Measurements from ENCODE around the gene ZNF438.

Gene ZNF438

DNA sequence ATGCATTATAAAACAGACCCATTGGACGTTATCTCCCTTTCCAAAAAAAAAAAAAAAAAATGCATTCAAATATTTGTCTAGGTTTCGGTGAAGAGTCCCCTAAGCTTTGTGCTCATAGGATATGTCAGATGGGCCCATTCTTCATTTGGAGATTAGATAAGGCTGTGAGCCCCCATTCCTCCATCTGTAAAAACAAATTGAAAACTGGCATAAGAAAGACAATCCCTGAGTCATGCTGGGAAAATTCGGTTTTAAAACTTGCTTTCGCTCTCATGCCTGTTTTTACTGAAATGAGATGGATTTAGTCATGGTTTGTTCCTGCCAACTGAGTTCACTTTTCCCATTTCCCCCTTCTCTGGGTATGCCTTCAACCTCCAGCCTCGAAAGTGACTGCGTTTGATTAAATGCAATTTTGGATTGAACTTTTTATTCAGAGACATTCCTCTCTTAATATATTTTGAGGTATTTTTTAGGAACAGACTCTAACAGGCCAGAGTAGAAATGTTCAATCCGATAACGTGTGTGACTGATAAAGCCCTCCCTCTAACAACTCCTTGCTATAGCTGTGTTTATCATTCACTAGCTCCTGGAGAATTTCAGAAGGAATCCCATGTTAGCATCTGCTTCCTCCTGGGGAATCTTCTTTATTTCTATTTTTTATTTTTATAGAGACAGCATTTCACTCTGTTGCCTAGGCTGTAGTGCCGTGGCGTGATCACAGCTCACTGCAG is 211.2 kb downstream of the ZNF438 start:
- TF ChIP-seq POLR2AphosphoS5 (IDR thresholded peaks at IDR 0.05; ENCODE audit: low read depth): no peak
- no peak for TF ChIP-seq SPI1 (IDR thresholded peaks at IDR 0.05; ENCODE audit: borderline replicate concordance, low read depth)
- TF ChIP-seq, protein P1, sequence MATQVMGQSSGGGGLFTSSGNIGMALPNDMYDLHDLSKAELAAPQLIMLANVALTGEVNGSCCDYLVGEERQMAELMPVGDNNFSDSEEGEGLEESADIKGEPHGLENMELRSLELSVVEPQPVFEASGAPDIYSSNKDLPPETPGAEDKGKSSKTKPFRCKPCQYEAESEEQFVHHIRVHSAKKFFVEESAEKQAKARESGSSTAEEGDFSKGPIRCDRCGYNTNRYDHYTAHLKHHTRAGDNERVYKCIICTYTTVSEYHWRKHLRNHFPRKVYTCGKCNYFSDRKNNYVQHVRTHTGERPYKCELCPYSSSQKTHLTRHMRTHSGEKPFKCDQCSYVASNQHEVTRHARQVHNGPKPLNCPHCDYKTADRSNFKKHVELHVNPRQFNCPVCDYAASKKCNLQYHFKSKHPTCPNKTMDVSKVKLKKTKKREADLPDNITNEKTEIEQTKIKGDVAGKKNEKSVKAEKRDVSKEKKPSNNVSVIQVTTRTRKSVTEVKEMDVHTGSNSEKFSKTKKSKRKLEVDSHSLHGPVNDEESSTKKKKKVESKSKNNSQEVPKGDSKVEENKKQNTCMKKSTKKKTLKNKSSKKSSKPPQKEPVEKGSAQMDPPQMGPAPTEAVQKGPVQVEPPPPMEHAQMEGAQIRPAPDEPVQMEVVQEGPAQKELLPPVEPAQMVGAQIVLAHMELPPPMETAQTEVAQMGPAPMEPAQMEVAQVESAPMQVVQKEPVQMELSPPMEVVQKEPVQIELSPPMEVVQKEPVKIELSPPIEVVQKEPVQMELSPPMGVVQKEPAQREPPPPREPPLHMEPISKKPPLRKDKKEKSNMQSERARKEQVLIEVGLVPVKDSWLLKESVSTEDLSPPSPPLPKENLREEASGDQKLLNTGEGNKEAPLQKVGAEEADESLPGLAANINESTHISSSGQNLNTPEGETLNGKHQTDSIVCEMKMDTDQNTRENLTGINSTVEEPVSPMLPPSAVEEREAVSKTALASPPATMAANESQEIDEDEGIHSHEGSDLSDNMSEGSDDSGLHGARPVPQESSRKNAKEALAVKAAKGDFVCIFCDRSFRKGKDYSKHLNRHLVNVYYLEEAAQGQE (IDR thresholded peaks at IDR 0.05; ENCODE audit: insufficient replicate concordance, low read depth): no peak
- TF ChIP-seq, protein P2, sequence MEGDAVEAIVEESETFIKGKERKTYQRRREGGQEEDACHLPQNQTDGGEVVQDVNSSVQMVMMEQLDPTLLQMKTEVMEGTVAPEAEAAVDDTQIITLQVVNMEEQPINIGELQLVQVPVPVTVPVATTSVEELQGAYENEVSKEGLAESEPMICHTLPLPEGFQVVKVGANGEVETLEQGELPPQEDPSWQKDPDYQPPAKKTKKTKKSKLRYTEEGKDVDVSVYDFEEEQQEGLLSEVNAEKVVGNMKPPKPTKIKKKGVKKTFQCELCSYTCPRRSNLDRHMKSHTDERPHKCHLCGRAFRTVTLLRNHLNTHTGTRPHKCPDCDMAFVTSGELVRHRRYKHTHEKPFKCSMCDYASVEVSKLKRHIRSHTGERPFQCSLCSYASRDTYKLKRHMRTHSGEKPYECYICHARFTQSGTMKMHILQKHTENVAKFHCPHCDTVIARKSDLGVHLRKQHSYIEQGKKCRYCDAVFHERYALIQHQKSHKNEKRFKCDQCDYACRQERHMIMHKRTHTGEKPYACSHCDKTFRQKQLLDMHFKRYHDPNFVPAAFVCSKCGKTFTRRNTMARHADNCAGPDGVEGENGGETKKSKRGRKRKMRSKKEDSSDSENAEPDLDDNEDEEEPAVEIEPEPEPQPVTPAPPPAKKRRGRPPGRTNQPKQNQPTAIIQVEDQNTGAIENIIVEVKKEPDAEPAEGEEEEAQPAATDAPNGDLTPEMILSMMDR (IDR thresholded peaks at IDR 0.05; ENCODE audit: insufficient read depth, low read length): no peak
- TF ChIP-seq GABPA (IDR thresholded peaks at IDR 0.05; ENCODE audit: low read depth): no peak
- Histone ChIP-seq H3K27ac (replicated peaks) (no peak overlapping the region), H3K4me3 (replicated peaks; ENCODE audit: insufficient read depth, low read length) (no peak overlapping the region), H3K27me3 (ENCODE audit: insufficient read depth, poor library complexity, severe bottlenecking) (no peaks in the 10 kb centered on the region)
- DNase-seq (ENCODE audit: low read depth in 1 of 2, low spot score in 1 of 2): no peak

DNA sequence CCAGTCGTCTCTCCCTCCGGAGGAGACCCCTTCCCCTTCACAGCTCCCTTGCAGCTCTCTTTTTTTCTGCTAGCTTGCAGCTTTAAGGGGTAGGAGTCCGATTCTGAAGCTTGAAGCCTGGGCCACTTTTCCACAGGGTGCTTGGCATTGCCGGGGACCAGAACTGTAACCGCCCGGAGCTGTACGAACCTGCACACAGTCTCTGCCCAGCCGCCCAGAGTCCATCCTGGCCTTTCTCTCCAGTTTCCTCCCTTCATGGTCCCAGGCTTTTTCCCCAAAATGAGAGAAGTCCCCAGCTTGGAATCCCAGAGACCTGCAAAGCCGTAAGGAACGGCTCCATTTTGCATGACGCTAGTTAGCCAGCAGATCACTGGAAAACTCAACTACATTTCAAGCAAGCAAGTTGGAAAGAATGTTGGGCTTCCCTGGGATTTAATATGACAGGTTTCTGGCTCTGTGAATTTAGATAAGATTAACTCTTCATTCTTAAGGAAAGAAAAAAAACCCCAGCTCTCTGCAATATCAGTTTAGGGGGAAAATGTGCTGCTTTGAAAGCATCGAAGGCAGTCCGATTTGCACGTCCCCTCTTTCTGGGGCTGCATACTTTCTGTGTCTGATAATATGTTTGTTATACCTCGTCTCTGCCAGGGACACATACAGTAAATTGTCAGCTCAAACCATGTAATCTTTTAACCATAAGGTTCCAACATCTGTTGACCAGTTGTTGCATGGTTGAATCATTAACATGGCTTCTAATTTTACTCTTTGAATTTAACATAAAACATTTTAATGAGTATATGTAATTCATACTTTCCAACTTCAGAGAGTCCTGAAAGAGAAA is 212.1 kb downstream of the ZNF438 start:
- TF ChIP-seq, protein P2 (IDR thresholded peaks at IDR 0.05; ENCODE audit: insufficient read depth, low read length): no peak
- TF ChIP-seq GABPA (IDR thresholded peaks at IDR 0.05; ENCODE audit: low read depth) (no peak), POLR2AphosphoS5 (IDR thresholded peaks at IDR 0.05; ENCODE audit: low read depth) (no peak), SPI1 (IDR thresholded peaks at IDR 0.05; ENCODE audit: borderline replicate concordance, low read depth) (no peak)
- TF ChIP-seq, protein P1 (IDR thresholded peaks at IDR 0.05; ENCODE audit: insufficient replicate concordance, low read depth): no peak
- Histone ChIP-seq H3K4me3 (replicated peaks; ENCODE audit: insufficient read depth, low read length) (no peak overlapping the region), H3K27me3 (ENCODE audit: insufficient read depth, poor library complexity, severe bottlenecking) (no peaks in the 10 kb centered on the region), H3K27ac (replicated peaks) (no peak overlapping the region)
- no peak for DNase-seq (ENCODE audit: low read depth in 1 of 2, low spot score in 1 of 2)

DNA sequence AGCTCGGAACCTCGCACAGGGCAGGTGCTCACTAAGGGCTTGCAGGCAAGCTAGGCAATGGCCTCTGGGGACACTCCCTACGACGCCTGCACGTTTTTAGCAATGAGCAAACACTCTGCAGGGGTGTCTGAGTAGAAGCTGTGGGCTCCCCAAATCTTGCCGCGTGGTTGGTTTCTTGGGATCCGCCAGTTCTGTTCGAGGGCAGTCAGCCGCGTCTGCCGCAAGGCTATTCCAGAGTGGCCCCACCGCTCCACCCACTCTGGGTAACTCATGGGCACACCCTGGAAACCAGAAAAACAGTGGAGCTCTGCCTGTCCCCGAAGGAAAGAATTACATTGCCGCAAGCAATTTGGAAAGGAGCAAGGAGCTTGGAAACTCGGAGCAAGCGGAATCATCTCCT is 212.8 kb downstream of the ZNF438 start:
- no peak overlapping the region for H3K27ac ChIP-seq (replicated peaks)
- TF ChIP-seq, protein P1 (IDR thresholded peaks at IDR 0.05; ENCODE audit: insufficient replicate concordance, low read depth): no peak
- TF ChIP-seq GABPA (IDR thresholded peaks at IDR 0.05; ENCODE audit: low read depth) (no peak), SPI1 (IDR thresholded peaks at IDR 0.05; ENCODE audit: borderline replicate concordance, low read depth) (no peak), POLR2AphosphoS5 (IDR thresholded peaks at IDR 0.05; ENCODE audit: low read depth) (no peak)
- TF ChIP-seq, protein P2 (IDR thresholded peaks at IDR 0.05; ENCODE audit: insufficient read depth, low read length): no peak
- no peak overlapping the region for H3K4me3 ChIP-seq (replicated peaks; ENCODE audit: insufficient read depth, low read length)
- DNase-seq (ENCODE audit: low read depth in 1 of 2, low spot score in 1 of 2): no peak
- no peaks in the 10 kb centered on the region for H3K27me3 ChIP-seq (ENCODE audit: insufficient read depth, poor library complexity, severe bottlenecking)
